GM21619 (cell line): ENCODE measurements around the gene CA5B.
"Not testable (repeated sequence)": the region's sequence is repeated elsewhere in the genome, so short reads cannot be mapped to it uniquely, and the experiment has no call there.

Source experiments
- ATAC-seq: cut with Tn5 transposase; IDR thresholded peaks from one replicate; pipeline ENCODE4 v1.9.1; 2021; ENCODE audit not compliant: unreplicated experiment

The CA5B gene

DNA sequence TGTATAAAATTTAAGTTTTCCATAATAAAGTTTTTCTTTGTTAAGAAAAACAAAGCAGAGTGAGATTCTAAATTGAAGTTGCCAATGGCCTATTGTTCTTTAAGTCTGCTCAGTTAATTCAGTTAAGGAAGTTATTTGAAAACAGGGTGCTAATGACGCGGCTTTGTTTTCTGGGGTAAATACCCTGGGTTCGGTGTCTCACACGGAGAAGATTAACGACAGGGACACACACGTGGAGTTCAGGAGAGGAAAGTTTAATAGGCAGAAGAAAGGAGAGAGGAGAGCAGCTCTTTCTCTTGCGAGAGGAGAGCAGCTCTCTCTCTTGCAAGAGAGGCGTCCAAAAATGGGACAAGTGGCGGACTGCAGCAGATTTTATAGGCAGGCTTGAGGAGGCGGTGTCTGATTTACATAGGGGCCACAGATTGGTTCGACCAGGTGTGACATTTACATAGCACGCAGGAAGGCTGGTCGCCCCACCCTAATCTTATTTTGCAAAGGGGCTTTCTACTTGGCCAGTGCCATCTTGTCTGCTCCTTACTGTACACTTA, 9.6 kb downstream of the CA5B start:
- ATAC-seq = no peak

DNA sequence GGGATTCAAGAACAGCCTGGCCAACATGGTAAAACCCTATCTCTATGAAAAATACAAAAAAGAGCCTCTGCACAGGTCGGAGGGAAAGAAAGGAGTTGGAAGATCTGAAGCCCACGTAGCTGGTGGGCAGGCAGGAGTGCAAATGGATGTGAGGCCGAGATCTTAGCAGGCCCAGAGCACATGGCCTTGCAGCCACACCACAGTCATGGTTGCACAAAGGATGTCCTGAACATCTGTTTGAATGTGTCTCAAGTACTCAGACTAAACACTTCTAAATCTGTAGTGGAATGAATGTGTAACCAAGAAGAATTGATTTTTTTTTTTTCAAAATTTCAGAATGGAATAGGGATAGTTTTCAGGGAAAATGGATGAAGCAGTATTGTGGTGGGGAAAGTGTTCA, 10.8 kb downstream of the CA5B start:
- no peak for ATAC-seq

DNA sequence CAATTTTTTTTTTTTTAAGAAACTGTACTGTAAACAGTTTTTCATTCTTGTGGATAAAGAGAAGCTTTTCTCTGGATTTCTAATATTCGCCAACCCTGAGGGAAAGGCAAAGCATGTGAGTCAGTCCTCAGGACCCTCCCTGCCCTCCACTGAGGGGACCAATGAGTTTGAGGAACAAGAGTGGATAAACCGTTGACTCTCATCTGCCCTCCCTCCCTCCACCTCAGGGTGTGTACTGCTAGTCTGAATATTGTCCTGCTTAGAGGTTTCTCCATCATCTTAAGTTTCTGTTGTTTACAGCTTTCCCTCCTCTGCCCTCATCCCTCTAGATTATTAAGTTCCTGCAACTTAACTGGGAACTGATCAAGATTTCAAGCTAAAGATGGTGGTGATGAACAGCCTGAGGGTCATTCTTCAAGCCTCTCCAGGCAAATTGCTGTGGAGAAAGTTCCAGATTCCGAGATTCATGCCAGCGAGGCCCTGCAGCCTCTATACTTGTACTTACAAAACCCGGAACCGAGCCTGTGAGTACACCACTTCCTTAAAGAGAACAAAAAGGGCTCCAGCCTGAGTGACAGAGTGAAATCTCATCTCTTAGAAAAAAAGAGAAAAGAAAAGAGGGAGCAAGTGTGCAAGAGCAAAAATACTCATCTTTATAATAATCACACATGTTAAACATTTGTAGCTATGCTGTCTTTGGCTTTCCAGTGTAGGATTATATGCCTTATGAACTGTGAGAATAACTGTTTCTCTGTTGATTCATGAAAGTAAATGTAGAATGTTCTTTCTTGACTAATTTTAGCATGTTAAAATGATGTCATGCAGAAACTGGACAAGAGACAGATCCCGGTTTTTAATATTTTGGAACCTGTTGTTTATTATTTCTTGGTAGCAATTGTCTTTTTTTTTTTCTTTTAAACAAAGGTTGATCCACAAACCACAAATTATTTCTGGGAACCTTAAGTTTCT, 11.9 kb downstream of the CA5B start:
- peak; percentile 97 for ATAC-seq

DNA sequence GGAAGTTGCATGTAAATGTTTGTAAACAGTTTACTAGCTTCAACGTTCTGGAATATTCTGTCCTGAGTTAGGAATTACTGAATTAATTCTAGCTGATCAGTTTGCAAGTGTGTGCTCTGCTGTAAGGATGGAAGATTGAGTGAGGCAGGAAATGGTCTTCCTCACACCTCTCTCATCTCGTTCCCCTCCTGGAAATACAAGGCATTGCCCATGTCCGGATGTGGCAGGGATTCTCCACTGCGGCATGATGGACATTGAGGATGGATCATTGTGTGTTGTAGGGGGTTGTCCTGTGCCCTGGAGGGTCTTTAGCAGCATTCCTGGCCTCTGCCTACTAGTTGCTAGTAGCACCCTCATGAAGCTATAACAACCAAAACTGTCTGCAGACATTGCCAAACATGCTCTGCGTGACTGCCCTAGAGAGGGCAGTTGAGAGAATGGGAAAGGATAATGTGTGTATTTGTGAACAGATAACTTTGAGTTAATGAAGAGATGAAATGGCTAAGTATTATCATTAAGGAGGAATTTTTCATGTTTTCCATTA, 12.6 kb downstream of the CA5B start:
- no peak for ATAC-seq

DNA sequence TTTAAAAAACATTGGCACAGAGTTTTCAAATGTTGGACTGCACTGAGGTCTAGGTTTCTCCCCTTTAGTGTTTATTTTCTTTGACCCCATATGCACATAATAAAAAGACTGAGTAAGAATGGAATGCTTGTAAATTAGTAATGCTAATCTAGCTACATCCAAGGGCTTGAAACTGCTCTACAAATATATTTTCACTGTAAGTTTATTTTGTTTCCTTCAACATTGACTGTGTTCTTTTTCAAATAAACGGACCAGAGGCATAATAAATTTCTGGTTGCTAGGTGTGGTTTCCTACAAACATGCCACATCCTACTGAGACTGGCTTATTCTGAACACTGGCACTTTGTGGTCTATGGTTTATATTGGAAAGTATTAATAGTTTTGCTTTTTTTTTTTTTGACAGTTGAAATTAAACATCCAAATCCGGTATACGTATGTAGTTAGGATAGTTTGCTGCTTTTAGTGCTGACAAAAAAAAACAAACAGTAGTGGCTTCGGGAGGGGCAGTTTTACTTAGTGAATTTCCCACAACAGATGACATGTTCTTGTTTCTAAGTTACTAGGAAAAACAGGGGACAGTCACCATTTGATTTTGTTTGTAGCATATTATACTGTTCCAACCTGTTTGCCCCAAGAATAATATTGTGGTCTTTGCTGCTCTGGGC, 13.2 kb downstream of the CA5B start:
- no peak for ATAC-seq

DNA sequence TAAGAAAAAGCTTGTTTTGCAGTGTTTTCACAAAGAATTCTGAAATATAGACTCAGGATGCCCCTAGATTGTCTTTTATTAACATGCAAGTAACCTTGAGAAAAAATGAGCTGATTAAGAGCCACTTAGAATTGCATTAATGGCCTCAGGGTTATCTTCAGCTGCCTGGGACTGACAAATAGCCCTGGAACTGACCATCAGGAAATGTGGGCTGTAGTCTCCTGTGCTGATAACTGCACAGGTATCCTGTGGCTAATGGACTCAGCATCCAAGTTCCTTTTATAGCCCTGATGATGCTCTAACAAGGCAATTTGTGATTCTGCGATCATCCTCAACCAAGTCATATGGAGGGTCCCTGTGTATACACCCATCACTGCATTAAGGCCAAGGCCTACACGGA, 17.0 kb downstream of the CA5B start:
- no peak for ATAC-seq

DNA sequence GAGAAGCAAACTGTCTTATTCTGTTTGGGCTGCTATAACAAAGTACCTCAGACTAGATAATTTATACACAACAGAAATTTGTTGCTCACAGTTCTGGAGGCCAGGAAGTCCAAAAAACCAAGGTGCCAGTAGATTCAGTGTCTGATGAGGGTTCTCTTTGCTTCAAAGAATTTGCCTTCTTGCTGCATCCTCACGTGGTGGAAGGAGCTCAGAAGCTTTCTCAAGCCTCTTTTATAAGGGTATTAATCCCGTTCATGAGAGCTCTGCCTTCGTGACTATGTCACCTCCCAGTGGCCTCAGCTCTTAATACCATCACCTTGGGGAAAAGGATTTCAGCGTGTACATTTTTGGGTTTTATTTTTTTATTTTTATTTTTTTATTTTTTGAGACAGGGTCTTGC, 20.1 kb downstream of the CA5B start:
- ATAC-seq = no peak

DNA sequence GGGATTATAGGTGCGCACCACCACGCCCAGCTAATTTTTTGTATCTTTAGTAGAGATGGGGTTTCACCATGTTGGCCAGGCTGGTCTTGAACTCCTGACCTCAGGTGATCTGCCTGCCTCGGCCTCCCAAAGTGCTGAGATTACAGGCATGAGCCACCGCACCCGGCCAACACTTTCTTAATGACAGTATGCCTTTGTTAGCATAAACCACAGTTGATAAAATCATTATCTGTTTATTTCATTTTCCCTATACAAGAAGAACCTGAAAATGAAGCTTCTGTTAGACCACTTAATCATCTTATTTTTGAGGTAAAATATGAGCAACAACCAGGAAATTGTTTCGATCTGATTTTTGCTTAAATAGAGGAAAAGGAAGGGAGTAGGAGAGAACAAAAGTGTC, 21.8 kb downstream of the CA5B start:
- not testable (repeated sequence) for ATAC-seq

DNA sequence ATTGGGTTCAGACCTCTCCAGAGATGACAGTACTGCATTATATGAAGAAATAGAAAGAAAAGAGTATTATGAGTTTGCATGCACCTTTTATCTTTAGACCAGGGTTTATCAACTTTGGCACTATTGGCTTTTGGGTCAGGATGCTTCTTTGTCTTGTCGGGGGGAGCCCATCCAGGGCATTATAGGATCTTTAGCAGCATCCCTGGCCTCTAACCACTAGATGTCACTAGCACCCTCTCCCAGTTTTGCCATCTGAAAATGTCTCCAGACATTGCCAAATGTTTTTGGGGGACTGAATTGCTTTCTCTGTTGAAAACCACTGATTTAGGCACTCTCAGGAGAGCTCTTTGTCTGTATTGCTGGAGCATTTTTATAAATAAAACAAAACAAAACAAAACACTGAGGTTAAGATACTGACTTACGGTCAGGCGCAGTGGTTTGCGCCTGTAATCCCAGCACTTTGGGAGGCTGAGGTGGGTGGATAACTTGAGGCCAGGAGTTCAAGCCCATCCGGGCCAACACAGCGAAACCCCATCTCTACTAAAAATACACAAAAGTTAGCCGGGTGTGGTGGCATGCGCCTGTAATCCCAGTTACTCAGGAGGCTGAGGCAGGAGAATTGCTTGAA, 23.6 kb downstream of the CA5B start:
- ATAC-seq = no peak

DNA sequence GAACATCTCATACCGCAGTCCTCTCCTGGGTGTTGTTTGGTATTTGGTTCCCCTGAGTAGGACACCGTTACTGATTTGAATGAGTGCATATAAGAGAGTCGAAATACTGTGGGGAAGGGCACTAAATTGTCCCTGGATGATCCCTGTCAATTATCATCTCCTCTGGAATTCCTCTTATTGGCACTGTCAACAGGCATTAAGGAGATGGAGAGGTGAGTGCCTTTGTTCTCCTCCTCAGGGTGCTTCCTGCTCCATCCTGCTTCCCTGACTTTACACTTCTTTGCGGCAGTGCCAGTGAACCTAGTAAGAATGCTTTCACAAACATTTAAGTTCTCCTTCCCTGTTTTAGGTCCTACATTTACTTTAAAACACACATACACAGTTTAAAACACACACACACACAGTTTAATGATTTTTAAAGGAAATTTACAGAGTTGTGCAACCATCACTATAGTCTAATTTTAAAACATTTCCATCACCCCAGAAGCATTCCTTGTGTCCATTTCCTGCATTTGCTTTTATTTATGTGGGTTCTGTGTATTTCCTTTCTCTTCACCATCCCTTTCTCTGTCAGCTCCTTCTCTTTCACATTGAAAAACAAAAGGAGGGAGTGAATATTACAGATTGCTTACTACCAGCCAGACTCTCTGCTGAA, 31.4 kb downstream of the CA5B start:
- ATAC-seq = no peak

DNA sequence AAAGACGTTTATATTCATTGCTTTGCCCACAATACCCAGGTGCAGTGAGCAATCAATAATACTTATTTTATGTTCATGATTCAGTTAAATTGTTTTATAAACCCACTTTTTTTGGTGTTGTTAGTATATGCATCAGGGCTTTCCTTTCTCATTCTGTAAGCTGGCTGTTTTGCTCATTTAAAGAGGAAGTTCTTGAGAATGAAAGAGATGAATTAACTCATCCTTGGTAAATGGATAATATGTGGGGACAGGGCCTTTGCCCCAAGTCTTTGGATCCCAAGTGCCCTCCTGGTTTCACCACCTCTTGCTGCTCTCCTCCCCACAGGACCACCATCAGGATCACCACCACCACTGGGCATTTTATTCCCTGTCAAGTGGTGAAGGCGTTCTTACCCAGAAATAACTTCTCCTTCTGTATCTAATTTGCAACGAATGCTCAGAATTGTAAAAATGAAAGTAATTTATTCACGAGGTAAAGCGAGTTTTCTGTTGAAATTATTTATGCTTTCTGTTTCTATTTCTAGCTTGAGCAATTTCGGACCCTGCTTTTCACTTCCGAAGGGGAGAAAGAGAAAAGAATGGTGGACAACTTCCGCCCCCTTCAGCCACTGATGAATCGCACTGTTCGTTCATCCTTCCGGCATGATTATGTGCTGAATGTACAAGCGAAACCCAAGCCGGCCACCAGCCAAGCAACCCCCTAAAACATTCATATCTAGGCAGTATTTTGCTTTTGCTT, 44.1 kb downstream of the CA5B start:
- ATAC-seq = peak; percentile 91

DNA sequence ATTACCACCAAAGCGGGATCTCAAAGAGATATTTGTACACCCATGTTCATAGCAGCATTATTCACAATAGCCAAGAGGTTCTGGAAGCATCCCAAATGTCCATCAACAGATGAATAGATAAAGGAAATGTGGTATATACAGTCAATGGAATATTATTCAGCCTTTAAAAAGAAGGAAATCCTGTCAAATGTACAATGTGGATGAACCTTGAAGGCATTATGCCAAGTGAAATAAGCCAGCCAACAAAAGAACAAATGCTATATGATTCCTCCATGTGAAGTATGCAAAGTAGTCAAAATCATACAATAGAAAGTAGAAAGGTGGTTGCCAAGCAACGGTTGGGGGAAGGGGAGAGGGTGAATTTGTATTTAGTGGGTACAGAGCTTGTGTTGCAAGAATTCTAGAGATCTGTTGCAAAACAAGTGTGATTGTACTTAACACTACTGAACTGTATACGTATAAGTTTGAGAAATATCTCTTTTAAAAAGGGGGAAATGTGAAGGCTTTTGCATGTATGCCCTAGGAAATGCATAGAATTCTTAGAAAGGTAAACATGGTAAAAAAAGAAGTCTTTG, 47.2 kb downstream of the CA5B start:
- ATAC-seq = no peak

DNA sequence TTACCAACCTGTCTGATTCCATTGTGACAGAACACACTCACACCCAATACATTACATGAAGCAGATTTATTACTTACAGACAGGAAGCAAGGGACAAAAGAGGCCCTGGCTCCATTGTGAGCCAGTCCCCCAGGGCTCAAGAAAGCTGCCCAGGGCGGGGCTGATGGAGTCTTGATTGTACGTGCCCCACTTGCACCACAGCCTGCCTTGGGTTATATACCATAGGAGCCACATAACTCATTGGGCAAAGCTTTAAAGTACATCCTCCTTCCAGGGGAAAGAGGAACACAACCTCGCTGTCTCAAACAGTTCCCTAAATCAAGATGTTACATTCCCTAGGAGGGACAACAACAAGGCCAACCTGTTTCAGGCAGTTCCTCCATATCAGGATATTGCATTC, 48.8 kb downstream of the CA5B start:
- no peak for ATAC-seq

DNA sequence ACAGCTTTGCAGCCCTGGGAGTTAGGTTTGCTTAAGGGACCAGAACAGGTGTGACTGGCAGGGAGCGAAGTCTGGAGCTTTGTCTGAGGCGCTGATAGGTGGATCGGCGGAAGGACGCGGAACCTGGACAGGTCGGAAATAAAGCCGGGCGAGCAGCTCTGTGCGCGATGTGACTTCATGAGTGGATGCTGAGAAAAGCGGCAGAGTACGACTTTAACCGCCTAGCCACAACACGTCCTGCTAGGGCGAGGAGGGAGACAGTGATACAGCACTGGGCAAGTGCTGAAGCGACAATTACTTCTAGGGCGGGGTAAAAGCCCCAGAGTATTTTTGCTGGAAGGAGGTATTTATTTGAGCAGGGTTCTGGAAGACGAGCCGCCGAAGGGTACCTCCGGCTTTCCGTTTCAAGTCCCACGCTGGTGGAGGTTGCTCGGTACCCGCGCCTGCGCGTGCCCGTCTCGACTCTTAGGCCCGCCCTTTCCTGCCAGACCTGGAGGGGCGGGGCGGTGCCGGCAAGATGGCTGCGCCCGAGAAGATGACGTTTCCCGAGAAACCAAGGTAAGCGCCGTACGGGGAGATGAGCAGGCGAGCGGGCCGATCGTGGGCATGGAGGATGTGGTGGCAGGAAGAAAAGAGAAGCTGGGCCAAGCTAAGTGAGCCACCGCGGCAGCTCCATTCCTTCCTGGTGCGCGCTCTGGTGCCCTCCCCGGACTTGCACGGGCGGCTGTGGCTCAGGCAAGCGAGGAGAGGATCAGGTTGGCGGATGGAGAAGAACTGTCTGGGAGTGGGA, 52.1 kb downstream of the CA5B start, which contains the start of gene ZRSR2:
Gene ZRSR2, plus strand, starts transcription at position 506 of the 790 bp plus-strand sequence. Its CDS starts 12 bp downstream, at position 518.
- peak; percentile 89 for ATAC-seq

DNA sequence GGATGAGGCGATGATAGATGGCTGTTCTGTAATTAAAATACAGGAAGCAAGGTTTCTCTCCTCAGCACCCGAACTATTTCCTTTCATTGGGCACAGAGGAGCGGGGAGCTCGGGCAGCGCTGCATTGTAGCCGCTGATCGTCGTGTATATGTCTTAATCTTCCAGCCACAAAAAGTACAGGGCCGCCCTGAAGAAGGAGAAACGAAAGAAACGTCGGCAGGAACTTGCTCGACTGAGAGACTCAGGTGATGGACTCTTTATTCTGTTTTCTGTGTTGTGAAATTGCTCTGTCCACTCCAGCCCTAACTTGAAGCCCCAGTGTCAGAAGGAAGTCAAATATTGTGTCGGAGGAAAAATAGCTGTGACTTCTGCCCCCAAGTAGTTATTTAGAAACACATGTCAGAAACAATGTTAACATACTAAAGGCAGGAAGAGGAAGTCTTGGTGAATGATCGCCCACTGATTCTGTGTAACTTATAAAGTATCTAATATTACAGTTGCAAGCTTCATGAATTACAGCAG, 52.8 kb downstream of the CA5B start:
- no peak for ATAC-seq

DNA sequence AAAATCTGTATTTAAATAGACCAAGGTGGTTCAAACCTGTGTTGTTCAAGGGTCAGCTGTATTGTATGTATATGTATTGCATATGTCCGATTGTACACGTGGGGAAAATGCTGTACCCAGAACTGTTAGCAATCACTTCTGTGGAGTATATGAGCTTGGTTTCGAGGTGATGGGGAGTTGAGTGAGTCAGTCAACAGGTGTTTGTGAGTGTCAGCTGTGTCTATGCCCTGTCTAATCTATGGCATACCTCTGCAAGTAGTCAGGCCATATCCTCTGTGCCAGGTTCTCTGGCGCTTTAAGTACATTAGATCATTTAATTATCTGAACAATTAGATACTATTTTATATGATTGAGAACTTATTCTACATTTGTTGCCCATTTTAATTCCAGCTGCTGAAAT, 59.6 kb downstream of the CA5B start:
- ATAC-seq = no peak

DNA sequence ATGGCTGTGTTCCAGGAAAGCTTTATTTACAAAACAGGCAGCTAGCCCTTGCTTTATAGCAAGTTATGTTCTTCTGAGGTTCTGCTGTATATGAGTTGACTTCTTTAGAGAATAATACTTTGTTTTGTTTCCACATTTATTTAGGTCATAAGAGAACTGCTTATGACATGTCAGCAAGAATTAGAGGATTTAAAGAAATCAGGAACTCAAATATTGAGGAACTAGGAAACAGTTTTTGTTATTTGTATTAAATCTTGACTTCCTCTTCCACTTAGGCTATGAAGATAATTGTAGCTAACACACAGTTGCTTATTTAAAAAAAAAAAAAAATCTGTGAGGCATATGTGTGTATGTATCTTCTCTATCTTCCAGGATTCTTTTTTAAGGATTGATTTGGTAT, 66.5 kb downstream of the CA5B start:
- no peak for ATAC-seq

DNA sequence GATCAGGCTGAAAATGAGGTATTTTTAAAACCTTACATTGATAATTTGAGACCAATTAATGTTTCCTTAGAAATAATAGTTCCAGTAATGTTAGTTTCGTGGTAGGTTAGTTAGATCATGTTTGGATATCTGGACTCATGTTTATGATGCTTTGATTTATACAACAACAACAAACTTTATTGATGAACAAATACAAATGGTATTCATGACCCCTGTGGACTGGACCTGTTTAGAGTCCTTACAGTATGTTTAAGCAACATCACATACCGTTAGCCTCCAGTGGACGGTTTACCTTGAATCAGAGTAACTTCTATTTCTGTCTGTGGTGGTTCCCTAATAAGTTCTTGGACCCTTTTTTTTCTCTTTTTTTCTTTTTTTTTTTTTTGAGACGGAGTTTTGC, 70.2 kb downstream of the CA5B start:
- ATAC-seq = no peak
